ENCODE measurements around the gene ARG2.

GRCh38 chr14:67643713-67644112, 24.0 kb downstream of the ARG2 start:
- TF ChIP-seq CTCF (IDR thresholded peaks at IDR 0.05; ENCODE audit: low read depth, low read length, poor library complexity, severe bottlenecking) (no peak), EZH2phosphoT487 (IDR thresholded peaks at IDR 0.05; ENCODE audit: borderline replicate concordance, low read length) (no peak)
